SK-N-SH (cell line): Measurements from ENCODE around the gene CD109. TPM values are rescaled to one million over a fixed set of nuclear protein-coding genes. Genes with fewer than 3 reads are reported as not detected.
A peak's percentile ranks its signal among the peaks of the same experiment; 100 is the strongest.

ENCODE experiments used
- CTCF ChIA-PET: fragments of 300-600, 350-600 bp; formaldehyde crosslinking; extraction: SDS; loops from one replicate; lab custom pipeline; 2021; lab: Yijun Ruan, JAX
- POLR2A ChIA-PET: fragments of 350-600 bp; sonication (Branson Sonifier 250); formaldehyde crosslinking; extraction: SDS; loops from one replicate; lab custom pipeline; 2020; ENCODE audit warnings: antibody characterized with exemption, inconsistent platforms; lab: Yijun Ruan, JAX
- DNase-seq: peaks from one replicate; pipeline ENCODE4 v3.0.0; 2012
- H2AFZ ChIP-seq: fragments of 200-600 bp; sonication (generic); 2 replicates; pipeline ENCODE4 v1.8.1; 2016; ENCODE audit warnings: antibody characterized with exemption, mild to moderate bottlenecking, low read depth
- H3F3A ChIP-seq: fragments of 200-600 bp; sonication (generic); replicated peaks from 2 replicates; pipeline ENCODE3; 2016; ENCODE audit warnings: antibody characterized with exemption, mild to moderate bottlenecking; ENCODE audit not compliant: insufficient read depth
- H3K27ac ChIP-seq, 2 experiments: fragments of 200-500 bp in 1 of 2; fragments of 200-600 bp in 1 of 2; sonication (Bioruptor generic) in 1 of 2; sonication (generic), shearing (Covaris generic) in 1 of 2; 2 replicates each; pipeline versions ENCODE4 v1.5.1 to v1.6.1; 2014 to 2016; ENCODE audit warnings: low read depth in 2 of 2, inconsistent platforms in 1 of 2, low read length in 1 of 2, mild to moderate bottlenecking in 1 of 2, mixed read lengths in 1 of 2
- H3K27me3 ChIP-seq: fragments of 200-600 bp; sonication (generic), shearing (Covaris generic); 2 replicates; pipeline ENCODE4 v1.6.1; 2016; ENCODE audit warnings: mixed run types; ENCODE audit not compliant: insufficient read depth
- H3K36me3 ChIP-seq, 2 experiments: fragments of 200-500 bp in 1 of 2; fragments of 200-600 bp in 1 of 2; sonication (Bioruptor generic) in 1 of 2; sonication (generic) in 1 of 2; replicated peaks in 1 of 2; 2 replicates each; pipeline versions ENCODE3 to v1.5.1; 2014 to 2016; ENCODE audit warnings: low read length in 1 of 2, mild to moderate bottlenecking in 1 of 2; ENCODE audit not compliant: insufficient read depth in 2 of 2, control insufficient read depth in 1 of 2
- H3K4me1 ChIP-seq, 2 experiments: fragments of 200-500 bp in 1 of 2; fragments of 200-600 bp in 1 of 2; sonication (Bioruptor generic) in 1 of 2; sonication (generic), shearing (Covaris generic) in 1 of 2; 2 replicates each; pipeline versions ENCODE4 v1.5.1 to v1.6.1; 2014 to 2016; ENCODE audit warnings: low read depth in 1 of 2, low read length in 1 of 2, mixed run types in 1 of 2; ENCODE audit not compliant: insufficient read depth in 2 of 2, control insufficient read depth in 1 of 2
- H3K4me2 ChIP-seq: fragments of 200-600 bp; sonication (generic), shearing (Covaris generic); 2 replicates; pipeline ENCODE4 v1.6.1; 2017; ENCODE audit warnings: mixed run types
- H3K4me3 ChIP-seq, 2 experiments: fragments of 200-500 bp in 1 of 2; fragments of 200-600 bp in 1 of 2; sonication (Bioruptor generic) in 1 of 2; sonication (generic), shearing (Covaris generic) in 1 of 2; 2 replicates each; pipeline versions ENCODE4 v1.5.1 to v1.8.1; 2014 to 2016; ENCODE audit warnings: low read depth in 2 of 2, inconsistent platforms in 1 of 2, low read length in 1 of 2, mild to moderate bottlenecking in 1 of 2, mixed read lengths in 1 of 2, moderate library complexity in 1 of 2
- H3K79me2 ChIP-seq: fragments of 200-600 bp; sonication (generic); 2 replicates; pipeline ENCODE4 v1.8.1; 2017; ENCODE audit warnings: mild to moderate bottlenecking; ENCODE audit not compliant: insufficient read depth
- H3K9ac ChIP-seq: fragments of 200-600 bp; sonication (generic); 2 replicates; pipeline ENCODE4 v1.6.1; 2017; ENCODE audit warnings: mixed run types
- H3K9me2 ChIP-seq: fragments of 200-600 bp; sonication (generic); 2 replicates; pipeline ENCODE4 v1.6.1; 2017; ENCODE audit warnings: mixed run types
- H3K9me3 ChIP-seq: fragments of 200-600 bp; sonication (generic); 2 replicates; pipeline ENCODE4 v1.6.1; 2017; ENCODE audit warnings: mixed run types, mild to moderate bottlenecking, moderate library complexity
- H4K20me1 ChIP-seq: fragments of 200-600 bp; sonication (generic); 2 replicates; pipeline ENCODE4 v1.6.1; 2017; ENCODE audit warnings: mild to moderate bottlenecking, mixed run types; ENCODE audit not compliant: insufficient read depth
- CHD2 ChIP-seq: fragments of 150-350 bp; IDR thresholded peaks from 2 replicates; pipeline ENCODE4 v1.6.1; 2018; ENCODE audit warnings: low read length; ENCODE audit not compliant: partially characterized antibody
- ELF1 ChIP-seq: IDR thresholded peaks from 2 replicates; pipeline ENCODE4 v1.4.0; 2012
- EZH2phosphoT487 ChIP-seq: fragments of 200-600 bp; sonication (generic); IDR thresholded peaks from 2 replicates; pipeline ENCODE4 v1.6.1; 2017; ENCODE audit warnings: low read depth, mixed run types, mild to moderate bottlenecking, antibody characterized with exemption, moderate library complexity, borderline replicate concordance
- FOXJ3 ChIP-seq: sonication (generic); formaldehyde crosslinking; IDR thresholded peaks from 2 replicates; pipeline ENCODE4 v1.5.1; 2020; ENCODE audit warnings: mild to moderate bottlenecking, missing genetic modification reagents
- FOXM1 ChIP-seq: IDR thresholded peaks from 2 replicates; pipeline ENCODE4 v1.4.0; 2012; ENCODE audit warnings: low read depth, mild to moderate bottlenecking
- JUND ChIP-seq: IDR thresholded peaks from 2 replicates; pipeline ENCODE4 v1.4.0; 2012
- NRF1 ChIP-seq: IDR thresholded peaks from 2 replicates; pipeline ENCODE4 v1.6.1; 2012; ENCODE audit warnings: low read depth, mild to moderate bottlenecking, low read length
- POLR2AphosphoS5 ChIP-seq: IDR thresholded peaks from 2 replicates; pipeline ENCODE4 v1.6.1; 2012; ENCODE audit warnings: low read depth, low read length
- RAD21 ChIP-seq: IDR thresholded peaks from 2 replicates; pipeline ENCODE4 v1.6.1; 2012; ENCODE audit warnings: mild to moderate bottlenecking, low read length
- RFX5 ChIP-seq: IDR thresholded peaks from 2 replicates; pipeline ENCODE4 v1.6.1; 2012; ENCODE audit warnings: mild to moderate bottlenecking, improper control_type of control experiment, low read length
- RXRA ChIP-seq: IDR thresholded peaks from 2 replicates; pipeline ENCODE4 v1.4.0; 2012; ENCODE audit warnings: low read depth, mild to moderate bottlenecking, borderline replicate concordance
- TCF12 ChIP-seq: IDR thresholded peaks from 2 replicates; pipeline ENCODE4 v1.4.0; 2012
- TEAD4 ChIP-seq: IDR thresholded peaks from 2 replicates; pipeline ENCODE4 v1.4.0; 2012; ENCODE audit warnings: mild to moderate bottlenecking, borderline replicate concordance; ENCODE audit not compliant: insufficient read depth
- YY1 ChIP-seq: IDR thresholded peaks from 2 replicates; pipeline ENCODE4 v1.4.0; 2012; ENCODE audit warnings: low read depth, mild to moderate bottlenecking
- whole genome bisulfite sequencing: methylation state at CpG from one replicate; pipeline ENCODE4 v1.1.6; 2017; ENCODE audit warnings: low lambda C conversion rate; 5-methylcytosine and 5-hydroxymethylcytosine counted together
- polyA plus RNA-seq, 3 experiments: library from polyadenylated mRNA; depleted of rRNA; stranded (reverse); fragments of >200 nt; gene quantifications; 2 replicates each; pipeline ENCODE4 v1.2.3, GENCODE V29; 2012
- TF ChIP-seq, protein P1 (sequence below): IDR thresholded peaks from 2 replicates; pipeline ENCODE4 v1.6.1; 2012; ENCODE audit warnings: mild to moderate bottlenecking, low read depth, low read length, moderate library complexity
- TF ChIP-seq, protein P2 (sequence below): fragments of 150-350 bp; IDR thresholded peaks from 2 replicates; pipeline ENCODE4 v1.6.1; 2017; ENCODE audit warnings: antibody characterized with exemption, low read length, low read depth, borderline replicate concordance
- TF ChIP-seq, protein P3 (sequence below): IDR thresholded peaks from 2 replicates; pipeline ENCODE4; 2012
- TF ChIP-seq, protein P4 (sequence below): IDR thresholded peaks from 2 replicates; pipeline ENCODE4 v1.4.0; 2012; ENCODE audit warnings: low read depth
- TF ChIP-seq, protein P5 (sequence below): IDR thresholded peaks from 2 replicates; pipeline ENCODE4 v1.4.0; 2012; ENCODE audit warnings: low read depth, borderline replicate concordance
- TF ChIP-seq, protein P6 (sequence below): fragments of 200-600 bp; sonication (generic); IDR thresholded peaks from 2 replicates; pipeline ENCODE4 v1.6.1; 2017; ENCODE audit warnings: antibody characterized with exemption, mild to moderate bottlenecking, moderate library complexity

Gene CD109
- polyA plus RNA-seq, 1 of the 3 experiments (the other 2 are of a cell fraction) = 19.7 TPM

DNA sequence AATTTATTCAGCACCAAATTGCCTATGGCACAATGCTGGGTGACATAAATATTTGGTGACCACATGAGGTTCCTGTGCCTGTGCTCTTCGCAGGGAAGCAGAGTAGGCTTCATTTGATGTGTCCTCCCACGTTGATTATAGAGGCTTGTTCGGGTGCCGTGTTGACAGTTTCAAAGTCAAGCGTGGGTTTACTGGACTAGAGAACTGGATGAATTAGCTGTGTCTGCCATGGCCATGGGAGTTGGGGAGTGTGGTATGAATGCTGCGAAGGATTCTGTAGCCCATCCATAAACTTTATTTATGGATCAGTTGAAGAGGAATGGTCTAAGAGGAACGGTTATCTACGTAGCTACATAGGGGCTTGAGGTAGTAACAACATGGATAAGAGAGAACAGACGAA lies 11.0 kb downstream of the CD109 start (continued):
- TF ChIP-seq, protein P1, sequence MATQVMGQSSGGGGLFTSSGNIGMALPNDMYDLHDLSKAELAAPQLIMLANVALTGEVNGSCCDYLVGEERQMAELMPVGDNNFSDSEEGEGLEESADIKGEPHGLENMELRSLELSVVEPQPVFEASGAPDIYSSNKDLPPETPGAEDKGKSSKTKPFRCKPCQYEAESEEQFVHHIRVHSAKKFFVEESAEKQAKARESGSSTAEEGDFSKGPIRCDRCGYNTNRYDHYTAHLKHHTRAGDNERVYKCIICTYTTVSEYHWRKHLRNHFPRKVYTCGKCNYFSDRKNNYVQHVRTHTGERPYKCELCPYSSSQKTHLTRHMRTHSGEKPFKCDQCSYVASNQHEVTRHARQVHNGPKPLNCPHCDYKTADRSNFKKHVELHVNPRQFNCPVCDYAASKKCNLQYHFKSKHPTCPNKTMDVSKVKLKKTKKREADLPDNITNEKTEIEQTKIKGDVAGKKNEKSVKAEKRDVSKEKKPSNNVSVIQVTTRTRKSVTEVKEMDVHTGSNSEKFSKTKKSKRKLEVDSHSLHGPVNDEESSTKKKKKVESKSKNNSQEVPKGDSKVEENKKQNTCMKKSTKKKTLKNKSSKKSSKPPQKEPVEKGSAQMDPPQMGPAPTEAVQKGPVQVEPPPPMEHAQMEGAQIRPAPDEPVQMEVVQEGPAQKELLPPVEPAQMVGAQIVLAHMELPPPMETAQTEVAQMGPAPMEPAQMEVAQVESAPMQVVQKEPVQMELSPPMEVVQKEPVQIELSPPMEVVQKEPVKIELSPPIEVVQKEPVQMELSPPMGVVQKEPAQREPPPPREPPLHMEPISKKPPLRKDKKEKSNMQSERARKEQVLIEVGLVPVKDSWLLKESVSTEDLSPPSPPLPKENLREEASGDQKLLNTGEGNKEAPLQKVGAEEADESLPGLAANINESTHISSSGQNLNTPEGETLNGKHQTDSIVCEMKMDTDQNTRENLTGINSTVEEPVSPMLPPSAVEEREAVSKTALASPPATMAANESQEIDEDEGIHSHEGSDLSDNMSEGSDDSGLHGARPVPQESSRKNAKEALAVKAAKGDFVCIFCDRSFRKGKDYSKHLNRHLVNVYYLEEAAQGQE = no peak

DNA sequence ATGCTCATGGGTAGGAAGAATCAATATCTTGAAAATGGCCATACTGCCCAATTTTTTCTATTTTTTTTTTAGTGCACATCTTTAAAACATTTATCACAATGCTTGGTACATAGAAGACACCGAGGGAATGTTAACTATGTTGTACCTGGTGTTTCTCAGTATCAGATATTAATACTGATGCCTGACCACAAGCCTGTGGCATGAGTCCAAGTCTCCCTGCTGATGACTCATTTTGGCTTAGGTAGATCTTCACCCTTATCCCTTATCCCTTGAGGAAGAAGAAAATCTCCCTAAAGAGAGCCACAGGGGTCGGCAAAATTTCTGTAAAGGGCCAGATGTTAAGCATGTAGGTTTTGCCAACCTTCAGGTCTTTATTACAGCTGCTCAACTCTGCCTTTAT lies 14.5 kb downstream of the CD109 start:
- Histone ChIP-seq H3K9ac (no peak overlapping the region), H3K27ac (peak overlapping the region; percentile 46 to 83; a peak in 3 of 4 replicates), H4K20me1 (no peaks in the 10 kb centered on the region), H3K4me1 (peaks cover 0 to 31% of the 10 kb centered on the region in 2 experiments), H3K9me2 (no peaks in the 10 kb centered on the region), H3K9me3 (no peaks in the 10 kb centered on the region), H3F3A (peaks cover 15% of the 10 kb centered on the region), H2AFZ (no peak overlapping the region), H3K27me3 (no peaks in the 10 kb centered on the region), H3K36me3 (peaks cover 0 to 14% of the 10 kb centered on the region in 2 experiments), H3K79me2 (peaks cover 16% of the 10 kb centered on the region; the same call in 1 of the 2 replicates), H3K4me3 (no peak overlapping the region), H3K4me2 (peak overlapping the region; percentile 11; the same call in 1 of the 2 replicates)
- ChIA-PET CTCF (no interaction called here), POLR2A (no interaction called here)
- DNase-seq = no peak
- 0% methylated on average over 2 of the region's 2 CpGs for WGBS
- TF ChIP-seq FOXM1 (peak; percentile 31; the same call in 1 of the 2 replicates), FOXJ3 (CRISPR knock-in tag) (no peak), POLR2AphosphoS5 (peak; percentile 78), TEAD4 (peak; percentile 91), YY1 (no peak), CHD2 (no peak), NRF1 (no peak), RXRA (no peak), EZH2phosphoT487 (no peak), RFX5 (no peak), TCF12 (peak; percentile 97), JUND (peak; percentile 87), RAD21 (no peak), ELF1 (no peak)
- TF ChIP-seq, protein P2, sequence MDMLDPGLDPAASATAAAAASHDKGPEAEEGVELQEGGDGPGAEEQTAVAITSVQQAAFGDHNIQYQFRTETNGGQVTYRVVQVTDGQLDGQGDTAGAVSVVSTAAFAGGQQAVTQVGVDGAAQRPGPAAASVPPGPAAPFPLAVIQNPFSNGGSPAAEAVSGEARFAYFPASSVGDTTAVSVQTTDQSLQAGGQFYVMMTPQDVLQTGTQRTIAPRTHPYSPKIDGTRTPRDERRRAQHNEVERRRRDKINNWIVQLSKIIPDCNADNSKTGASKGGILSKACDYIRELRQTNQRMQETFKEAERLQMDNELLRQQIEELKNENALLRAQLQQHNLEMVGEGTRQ = no peak
- TF ChIP-seq, protein P3, sequence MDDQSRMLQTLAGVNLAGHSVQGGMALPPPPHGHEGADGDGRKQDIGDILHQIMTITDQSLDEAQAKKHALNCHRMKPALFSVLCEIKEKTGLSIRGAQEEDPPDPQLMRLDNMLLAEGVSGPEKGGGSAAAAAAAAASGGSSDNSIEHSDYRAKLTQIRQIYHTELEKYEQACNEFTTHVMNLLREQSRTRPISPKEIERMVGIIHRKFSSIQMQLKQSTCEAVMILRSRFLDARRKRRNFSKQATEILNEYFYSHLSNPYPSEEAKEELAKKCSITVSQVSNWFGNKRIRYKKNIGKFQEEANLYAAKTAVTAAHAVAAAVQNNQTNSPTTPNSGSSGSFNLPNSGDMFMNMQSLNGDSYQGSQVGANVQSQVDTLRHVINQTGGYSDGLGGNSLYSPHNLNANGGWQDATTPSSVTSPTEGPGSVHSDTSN = peak; percentile 92
- TF ChIP-seq, protein P1 = no peak
- TF ChIP-seq, protein P4, sequence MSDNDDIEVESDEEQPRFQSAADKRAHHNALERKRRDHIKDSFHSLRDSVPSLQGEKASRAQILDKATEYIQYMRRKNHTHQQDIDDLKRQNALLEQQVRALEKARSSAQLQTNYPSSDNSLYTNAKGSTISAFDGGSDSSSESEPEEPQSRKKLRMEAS = no peak
- TF ChIP-seq, protein P5, sequence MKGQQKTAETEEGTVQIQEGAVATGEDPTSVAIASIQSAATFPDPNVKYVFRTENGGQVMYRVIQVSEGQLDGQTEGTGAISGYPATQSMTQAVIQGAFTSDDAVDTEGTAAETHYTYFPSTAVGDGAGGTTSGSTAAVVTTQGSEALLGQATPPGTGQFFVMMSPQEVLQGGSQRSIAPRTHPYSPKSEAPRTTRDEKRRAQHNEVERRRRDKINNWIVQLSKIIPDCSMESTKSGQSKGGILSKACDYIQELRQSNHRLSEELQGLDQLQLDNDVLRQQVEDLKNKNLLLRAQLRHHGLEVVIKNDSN = no peak
- TF ChIP-seq, protein P6, sequence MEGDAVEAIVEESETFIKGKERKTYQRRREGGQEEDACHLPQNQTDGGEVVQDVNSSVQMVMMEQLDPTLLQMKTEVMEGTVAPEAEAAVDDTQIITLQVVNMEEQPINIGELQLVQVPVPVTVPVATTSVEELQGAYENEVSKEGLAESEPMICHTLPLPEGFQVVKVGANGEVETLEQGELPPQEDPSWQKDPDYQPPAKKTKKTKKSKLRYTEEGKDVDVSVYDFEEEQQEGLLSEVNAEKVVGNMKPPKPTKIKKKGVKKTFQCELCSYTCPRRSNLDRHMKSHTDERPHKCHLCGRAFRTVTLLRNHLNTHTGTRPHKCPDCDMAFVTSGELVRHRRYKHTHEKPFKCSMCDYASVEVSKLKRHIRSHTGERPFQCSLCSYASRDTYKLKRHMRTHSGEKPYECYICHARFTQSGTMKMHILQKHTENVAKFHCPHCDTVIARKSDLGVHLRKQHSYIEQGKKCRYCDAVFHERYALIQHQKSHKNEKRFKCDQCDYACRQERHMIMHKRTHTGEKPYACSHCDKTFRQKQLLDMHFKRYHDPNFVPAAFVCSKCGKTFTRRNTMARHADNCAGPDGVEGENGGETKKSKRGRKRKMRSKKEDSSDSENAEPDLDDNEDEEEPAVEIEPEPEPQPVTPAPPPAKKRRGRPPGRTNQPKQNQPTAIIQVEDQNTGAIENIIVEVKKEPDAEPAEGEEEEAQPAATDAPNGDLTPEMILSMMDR = no peak
